LHCN-M2 (cell line): ENCODE results near the gene JADE3. TPM values are rescaled to one million over a fixed set of nuclear protein-coding genes. Genes with fewer than 3 reads are reported as not detected.
"Not testable (repeated sequence)": the region's sequence is repeated elsewhere in the genome, so short reads cannot be mapped to it uniquely, and the experiment has no call there.

Experiments used
- DNase-seq: peaks from one replicate; pipeline ENCODE4 v3.0.0-alpha.2; 2012; ENCODE audit warnings: low read depth
- total RNA-seq: library from RNA; depleted of rRNA; stranded (reverse); fragments of >200 nt; gene quantifications from 2 replicates; pipeline ENCODE4 v1.2.3, GENCODE V29; 2014

JADE3 gene
- total RNA-seq, 1 experiment from 2014 or later = 2.5 TPM

GRCh38 chrX:46935295-46935694, 23.1 kb downstream of the JADE3 start:
- DNase-seq = no peak

GRCh38 chrX:46938589-46938988, 26.4 kb downstream of the JADE3 start:
- no peak for DNase-seq

- DNase-seq = no peak
These were observed 29.1 kb downstream of the JADE3 start for GRCh38 chrX:46941341-46941740.

GRCh38 chrX:46953137-46953527, 40.9 kb downstream of the JADE3 start:
- no peak for DNase-seq

- DNase-seq = no peak
These were observed 41.4 kb downstream of the JADE3 start for GRCh38 chrX:46953597-46953996.

GRCh38 chrX:46954716-46955115, 42.5 kb downstream of the JADE3 start:
- no peak for DNase-seq

GRCh38 chrX:46956589-46956988, 44.4 kb downstream of the JADE3 start:
- not testable (repeated sequence) for DNase-seq

- DNase-seq = no peak
These were observed 45.1 kb downstream of the JADE3 start for GRCh38 chrX:46957297-46957696.

- DNase-seq = no peak
These were observed 46.9 kb downstream of the JADE3 start for GRCh38 chrX:46959101-46959500.

- DNase-seq = no peak
These were observed 47.9 kb downstream of the JADE3 start for GRCh38 chrX:46959985-46960700.

- no peak for DNase-seq
These were observed 48.9 kb downstream of the JADE3 start for GRCh38 chrX:46961097-46961496.

GRCh38 chrX:46961574-46962283, 49.5 kb downstream of the JADE3 start:
- DNase-seq = no peak

GRCh38 chrX:46965125-46965758, 53.0 kb downstream of the JADE3 start:
- peak; percentile 35 for DNase-seq

GRCh38 chrX:46967547-46967946, 55.3 kb downstream of the JADE3 start:
- no peak for DNase-seq

GRCh38 chrX:46977046-46977445, 64.8 kb downstream of the JADE3 start:
- DNase-seq = not testable (repeated sequence)

GRCh38 chrX:46978341-46979291, 66.4 kb downstream of the JADE3 start:
- peak; percentile 70 for DNase-seq

GRCh38 chrX:46984705-46985104, 72.5 kb downstream of the JADE3 start:
- no peak for DNase-seq

- DNase-seq = no peak
These were observed 77.3 kb downstream of the JADE3 start for GRCh38 chrX:46989548-46989947.

- no peak for DNase-seq
These were observed 79.4 kb downstream of the JADE3 start for GRCh38 chrX:46991664-46992063.

GRCh38 chrX:46992070-46992469, 79.8 kb downstream of the JADE3 start:
- DNase-seq = no peak

GRCh38 chrX:46994096-46994495, 81.9 kb downstream of the JADE3 start:
- no peak for DNase-seq

- no peak for DNase-seq
These were observed 99.9 kb downstream of the JADE3 start for GRCh38 chrX:47012131-47012530.
